Measurements from ENCODE around the gene SULT2A1.
"Not testable (repeated sequence)": the region's sequence is repeated elsewhere in the genome, so short reads cannot be mapped to it uniquely, and the experiment has no call there.

Gene SULT2A1

DNA sequence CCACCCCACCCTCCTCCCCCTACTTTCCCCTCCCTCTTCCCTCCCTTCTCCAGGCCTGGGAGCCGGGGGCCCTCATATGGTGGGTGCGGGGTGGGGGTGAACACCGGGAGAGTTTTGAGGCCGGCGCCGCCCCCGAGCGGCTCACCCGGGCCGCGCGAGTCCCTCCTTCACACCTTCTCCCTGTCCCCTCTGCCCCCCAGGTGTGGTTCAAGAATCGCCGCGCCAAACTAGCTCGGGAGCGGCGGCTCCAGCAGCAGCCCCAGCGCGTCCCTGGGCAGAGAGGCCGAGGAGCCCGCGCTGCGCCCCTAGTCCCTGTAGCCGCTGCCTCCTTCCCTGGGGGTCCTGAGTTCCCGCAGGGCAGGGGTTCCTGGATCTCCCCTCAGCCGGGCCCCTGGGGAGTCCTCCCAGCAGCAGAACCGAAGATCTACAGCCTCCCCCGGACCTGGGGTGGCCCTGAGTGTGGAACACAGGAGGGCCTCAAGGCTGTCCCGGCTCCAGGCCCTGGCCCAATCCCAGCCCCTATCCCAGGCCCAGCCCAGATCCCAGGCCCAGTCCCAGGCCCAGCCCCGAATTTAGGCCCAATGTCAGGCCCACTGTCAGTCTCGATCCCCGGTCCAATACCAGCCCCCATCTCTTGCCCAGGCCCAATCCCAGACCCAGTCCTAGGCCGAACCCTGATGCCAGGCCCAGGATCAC lies 25.4 kb downstream of the SULT2A1 start:
- DNase-seq (ENCODE audit: low read depth): no peak

DNA sequence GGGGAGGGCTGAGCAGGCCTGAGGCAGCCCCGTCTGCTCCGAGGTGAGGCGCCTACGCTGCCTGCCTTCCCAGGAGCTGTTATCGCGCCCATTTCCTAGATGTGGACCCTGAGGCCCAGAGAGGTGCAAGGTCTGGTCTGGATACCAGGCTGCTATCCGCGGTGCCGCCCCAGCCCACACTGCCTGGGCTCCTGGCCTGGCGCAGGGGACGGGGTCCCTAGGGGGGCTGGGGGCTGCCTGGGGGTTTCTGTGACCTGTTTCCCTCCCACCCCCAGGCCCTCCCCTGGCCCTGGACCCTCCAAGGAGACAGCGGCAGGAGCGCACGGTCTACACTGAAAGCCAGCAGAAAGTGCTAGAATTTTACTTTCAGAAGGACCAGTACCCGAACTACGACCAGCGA lies 26.3 kb downstream of the SULT2A1 start:
- DNase-seq (ENCODE audit: low read depth): not testable (repeated sequence)

DNA sequence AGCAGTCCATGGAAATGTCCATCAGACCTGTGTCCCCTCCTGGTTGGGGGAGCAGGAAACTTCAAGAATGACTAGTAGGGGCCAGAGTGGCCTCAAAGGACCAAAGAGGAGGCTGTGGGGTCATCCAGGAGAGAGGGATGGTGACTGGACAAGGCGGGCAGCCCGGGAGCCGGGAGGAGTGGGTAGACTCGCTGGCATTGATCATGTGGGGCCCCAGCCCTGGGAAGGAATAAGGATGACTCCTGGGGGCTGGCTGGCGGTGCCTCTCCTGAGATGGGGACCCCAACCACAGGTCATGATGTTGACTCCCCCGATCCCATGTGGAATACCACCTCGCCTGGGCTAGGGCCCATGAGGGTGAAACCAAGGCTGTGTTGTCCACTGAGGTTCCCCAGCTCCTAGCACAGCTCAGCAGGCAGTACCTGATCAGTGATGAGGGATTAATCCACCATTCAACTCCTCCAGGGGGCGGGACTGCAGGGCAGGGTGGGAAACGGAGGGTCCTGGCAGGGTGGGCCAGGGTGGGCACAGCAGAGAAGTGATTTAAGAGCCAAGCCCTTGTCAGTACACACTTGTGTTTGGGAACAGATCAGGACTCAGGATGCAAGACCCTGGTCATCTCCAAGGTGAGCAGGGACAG lies 27.3 kb downstream of the SULT2A1 start, which contains the start of gene TPRX2:
Gene TPRX2, plus strand, starts transcription at position 590 of the 640 bp plus-strand sequence. Its CDS starts 12 bp downstream, at position 602.
- DNase-seq (ENCODE audit: low read depth): not testable (repeated sequence)

DNA sequence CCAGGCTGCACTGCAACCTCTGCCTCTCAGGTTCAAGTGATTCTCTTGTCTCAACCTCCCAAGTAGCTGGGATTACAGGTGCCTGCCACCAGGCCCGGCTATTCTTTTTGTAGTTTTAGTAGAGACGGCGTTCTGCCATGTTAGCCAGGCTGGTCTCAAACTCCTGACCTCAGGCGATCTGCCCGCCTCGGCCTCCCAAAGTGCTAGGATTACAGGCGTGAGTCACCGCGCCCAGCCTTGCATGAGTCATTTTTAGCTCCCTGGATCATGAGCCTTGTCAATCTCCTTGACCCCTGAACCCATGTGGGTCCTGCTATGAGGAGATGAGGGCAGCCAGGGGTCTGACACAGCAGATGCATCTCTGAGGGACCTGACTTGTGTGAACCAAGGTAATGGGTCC lies 27.9 kb downstream of the SULT2A1 start:
- DNase-seq (ENCODE audit: low read depth): not testable (repeated sequence)

DNA sequence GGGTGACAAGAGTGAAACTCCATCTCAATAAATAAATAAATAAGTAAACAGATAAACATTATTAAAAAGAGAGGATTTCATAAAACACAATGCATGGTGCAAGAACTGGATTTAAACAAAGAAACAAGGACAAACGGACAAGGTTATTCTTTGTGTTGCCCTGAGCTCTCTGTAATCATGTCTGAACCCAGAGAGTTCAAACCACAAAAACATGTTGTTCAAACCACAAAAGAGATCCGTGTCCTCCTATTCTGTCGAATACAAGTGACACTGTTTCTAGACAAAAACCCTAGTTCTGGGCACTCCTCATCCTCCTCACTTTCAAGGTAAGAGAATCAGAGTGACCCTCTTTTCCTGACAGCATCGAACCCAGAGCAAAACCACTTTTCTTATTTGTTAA lies 31.7 kb downstream of the SULT2A1 start:
- DNase-seq (ENCODE audit: low read depth): no peak

DNA sequence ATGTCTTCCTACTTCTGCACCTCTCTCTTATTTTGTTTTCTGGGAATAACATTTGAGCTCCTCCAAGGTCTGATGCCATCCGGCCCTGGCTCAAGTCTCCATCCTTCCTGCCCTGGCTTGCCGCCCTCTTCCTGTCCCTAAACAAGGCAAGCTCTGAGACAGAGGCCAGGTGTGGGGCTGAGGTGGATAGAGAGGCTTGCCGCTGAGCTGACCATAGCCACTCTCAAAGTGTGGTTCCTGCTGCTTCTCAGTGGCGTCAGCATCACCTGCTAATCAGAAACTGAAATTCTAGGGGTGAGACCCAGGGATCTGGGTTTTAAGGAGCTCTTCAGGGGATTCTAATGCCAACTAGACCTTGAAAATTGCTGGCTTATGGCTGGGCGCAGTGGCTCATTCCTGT lies 33.1 kb downstream of the SULT2A1 start:
- no peak for DNase-seq (ENCODE audit: low read depth)

DNA sequence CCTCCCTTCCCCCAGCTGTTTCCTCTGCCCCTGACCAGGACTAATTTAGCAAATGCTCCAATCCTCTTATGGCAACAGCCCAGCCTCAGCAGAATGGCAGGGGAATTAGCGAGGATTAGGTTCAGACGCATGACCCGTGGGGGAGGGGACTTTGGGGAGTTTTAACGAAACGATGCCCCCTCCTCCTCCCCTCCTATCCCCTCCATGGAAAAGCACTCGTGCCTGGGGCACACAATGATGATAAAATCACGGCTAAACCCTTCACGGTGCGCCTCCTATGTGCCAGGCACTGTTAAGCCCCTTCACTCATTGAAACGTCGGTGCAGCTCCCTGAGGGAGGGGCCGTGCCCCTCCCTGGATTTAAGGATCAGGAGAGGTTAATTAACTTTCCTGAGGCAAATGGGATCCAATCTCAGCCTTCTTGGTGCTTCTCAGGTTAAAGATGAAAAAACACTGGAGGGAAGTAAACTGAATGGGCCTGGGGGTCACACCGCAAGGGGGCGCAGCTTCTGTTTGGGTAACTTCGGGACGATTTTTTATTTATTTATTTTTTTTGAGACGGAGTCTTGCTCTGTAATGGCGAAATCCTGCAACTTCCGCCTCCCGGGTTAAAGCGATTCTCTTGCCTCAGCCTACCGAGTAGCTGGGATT lies 37.2 kb downstream of the SULT2A1 start:
- no peak for DNase-seq (ENCODE audit: low read depth)

DNA sequence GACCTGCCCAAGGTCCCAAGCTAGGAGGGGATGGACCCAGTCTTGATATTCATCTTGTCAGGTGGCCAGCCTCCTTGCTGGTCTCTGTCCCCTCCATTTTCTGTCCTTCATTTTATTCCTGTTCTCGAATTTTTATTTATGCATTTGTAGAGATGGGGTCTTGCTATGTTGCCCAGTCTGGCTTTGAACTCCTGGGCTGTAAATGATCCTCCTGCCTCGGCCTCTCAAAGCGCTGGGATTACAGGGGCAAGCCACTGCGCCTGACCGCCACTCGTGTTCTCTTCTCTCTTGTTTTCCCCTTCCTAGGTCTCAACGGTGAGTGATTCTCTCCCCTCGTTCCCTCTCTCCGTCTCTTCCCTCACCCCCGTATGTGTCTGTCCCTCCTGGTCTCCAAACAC lies 37.7 kb downstream of the SULT2A1 start:
- DNase-seq (ENCODE audit: low read depth): no peak

DNA sequence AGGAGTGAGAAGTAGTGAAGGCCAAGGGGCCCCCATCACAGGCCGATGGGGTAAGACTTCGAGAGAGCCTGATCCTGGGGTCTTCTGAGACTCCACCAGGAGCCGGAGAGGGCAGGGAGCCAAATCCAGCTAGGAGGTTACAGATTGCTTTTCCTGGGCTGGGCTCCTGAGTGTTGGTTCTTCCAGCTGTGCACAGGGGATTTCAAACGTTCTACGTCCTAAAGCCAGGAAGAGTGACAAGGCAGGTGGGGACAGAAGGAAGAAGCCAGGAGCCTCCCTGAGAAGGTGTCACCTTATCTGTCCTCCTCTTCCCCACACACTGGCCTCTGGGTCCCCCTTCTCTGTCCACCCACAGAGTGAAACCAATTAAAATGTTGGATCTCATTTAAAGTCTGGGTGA lies 43.2 kb downstream of the SULT2A1 start:
- DNase-seq (ENCODE audit: low read depth): no peak

DNA sequence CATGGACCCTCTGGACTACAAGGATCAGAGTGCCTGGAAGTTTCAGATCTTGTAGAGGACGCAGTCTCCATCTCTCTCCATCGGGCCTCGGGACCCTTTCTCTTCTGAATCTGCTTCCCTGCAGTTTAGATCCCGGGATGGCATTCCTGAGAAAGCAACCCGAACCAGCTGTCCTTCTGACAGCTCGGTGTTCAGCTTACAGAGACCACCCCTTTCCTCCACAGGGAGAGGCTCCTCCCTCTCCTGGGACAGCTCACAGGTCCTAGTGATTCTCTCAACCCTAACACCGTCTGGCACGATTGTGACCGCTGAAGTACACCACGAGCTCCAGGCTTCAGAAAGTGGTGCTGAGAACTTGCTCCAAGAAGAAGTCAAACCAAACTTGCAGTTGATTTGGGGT lies 46.2 kb downstream of the SULT2A1 start:
- no peak for DNase-seq (ENCODE audit: low read depth)

DNA sequence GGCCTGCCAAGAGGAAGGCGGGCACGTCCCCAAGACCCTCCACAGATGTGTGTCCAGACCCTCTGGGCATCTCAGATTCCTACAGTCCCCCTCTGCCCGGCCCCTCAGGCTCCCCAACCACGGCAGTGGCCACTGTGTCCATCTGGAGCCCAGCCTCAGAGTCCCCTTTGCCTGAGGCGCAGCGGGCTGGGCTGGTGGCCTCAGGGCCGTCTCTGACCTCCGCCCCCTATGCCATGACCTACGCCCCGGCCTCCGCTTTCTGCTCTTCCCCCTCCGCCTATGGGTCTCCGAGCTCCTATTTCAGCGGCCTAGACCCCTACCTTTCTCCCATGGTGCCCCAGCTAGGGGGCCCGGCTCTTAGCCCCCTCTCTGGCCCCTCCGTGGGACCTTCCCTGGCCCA lies 46.7 kb downstream of the SULT2A1 start:
- DNase-seq (ENCODE audit: low read depth): no peak

DNA sequence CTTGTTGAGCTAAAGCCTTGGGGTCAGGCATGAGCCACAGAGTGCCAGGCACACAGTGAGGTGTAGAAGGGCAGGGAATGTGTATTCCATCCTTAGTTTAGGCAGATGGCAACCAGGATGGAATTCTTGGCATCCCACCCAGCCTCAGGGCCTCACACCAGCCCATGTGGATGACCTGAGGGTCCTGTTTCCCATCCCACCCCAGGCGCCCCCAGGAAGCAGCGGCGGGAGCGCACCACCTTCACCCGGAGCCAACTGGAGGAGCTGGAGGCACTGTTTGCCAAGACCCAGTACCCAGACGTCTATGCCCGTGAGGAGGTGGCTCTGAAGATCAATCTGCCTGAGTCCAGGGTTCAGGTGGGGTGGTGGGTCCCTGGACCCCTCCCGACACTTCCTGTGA lies 50.1 kb downstream of the SULT2A1 start:
- no peak for DNase-seq (ENCODE audit: low read depth)

DNA sequence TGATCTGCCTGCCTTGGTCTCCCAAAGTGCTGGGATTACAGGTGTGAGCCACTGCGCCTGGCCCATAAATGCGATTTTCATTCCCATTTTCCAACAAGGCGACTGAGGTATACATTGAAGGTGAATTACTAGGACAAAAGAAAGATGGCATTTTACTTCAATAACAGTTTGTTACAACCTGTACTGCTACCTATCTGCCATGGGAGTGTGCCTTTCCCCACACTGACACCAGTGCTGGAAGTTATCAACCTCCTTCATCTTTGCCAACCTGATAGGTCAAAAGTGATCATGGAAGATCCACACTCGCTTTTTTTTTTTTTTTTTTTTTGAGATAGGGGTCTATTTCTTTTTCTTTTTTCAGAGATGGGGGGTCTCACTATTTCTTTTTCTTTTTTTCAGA lies 53.4 kb downstream of the SULT2A1 start:
- no peak for DNase-seq (ENCODE audit: low read depth)

DNA sequence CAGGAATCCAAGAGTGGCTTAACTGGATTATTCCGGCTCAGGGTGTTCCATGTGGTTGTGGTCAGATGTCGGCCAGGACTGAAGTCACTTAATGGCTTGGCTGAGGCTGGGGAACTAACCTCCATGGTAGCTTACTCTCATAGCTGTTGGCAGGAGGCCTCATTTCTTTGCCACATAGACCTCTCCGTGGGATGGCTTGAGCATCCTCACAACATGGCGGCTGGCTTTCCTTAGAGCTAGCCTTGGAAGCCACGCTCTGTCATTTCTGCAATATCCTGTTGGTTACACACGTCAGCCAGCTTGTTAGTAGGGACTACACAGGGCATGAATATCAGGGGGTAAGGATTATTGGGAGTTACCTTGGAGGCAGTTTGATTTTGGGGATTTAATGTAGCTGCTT lies 59.3 kb downstream of the SULT2A1 start:
- no peak for DNase-seq (ENCODE audit: low read depth)

DNA sequence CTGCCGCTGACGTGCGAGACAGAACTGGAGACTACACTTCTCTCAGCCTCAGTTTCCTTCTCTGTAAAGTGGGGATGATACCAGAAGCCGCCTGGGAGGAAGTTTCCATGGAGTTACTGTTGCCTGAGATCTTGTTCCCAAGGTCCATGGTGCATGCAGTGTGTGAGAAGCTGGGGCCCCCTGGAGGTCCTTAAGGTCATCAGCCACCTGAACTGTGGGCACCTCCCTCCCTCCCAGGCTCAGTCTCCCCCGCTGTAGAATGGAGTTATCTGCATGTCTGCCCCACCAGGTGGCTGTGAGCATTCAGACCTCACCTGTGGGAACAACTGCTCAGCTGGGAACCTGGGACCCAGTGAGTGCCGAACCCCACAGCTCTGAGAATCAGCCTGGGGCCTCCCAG lies 61.7 kb downstream of the SULT2A1 start:
- DNase-seq (ENCODE audit: low read depth): no peak

DNA sequence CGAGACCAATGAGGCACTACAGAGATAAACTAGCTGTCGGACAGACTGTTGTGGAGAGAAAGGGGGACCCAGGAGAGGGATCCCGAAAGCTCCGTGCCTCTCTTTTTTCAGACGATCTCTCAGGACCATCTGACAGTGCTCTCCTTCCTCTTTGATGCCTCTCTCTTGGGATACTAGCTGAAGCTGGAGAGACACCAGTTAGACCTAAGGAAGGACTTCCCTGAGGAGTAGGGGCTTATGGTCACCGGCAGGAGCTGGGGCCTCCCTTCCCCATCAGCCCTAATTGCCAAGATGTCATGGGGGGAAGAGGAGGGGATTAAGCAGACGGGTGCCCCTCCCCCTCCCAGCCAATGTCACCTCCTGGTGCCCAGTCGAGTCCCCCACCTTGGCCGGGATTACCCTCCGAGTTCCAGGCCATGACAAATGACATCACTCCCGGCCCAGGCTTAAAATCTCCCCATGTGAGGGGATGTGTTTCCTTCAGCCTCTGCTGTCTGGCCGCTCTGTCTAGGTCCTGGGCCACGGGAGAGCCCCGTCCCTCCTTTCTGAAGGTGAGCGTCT lies 64.6 kb downstream of the SULT2A1 start, which contains the start of gene CRX:
Gene CRX, plus strand, starts transcription at position 478 of the 561 bp plus-strand sequence. CDS start 12,507 bp downstream, outside the sequence.
- DNase-seq (ENCODE audit: low read depth): no peak

Data from stimulated activated CD8-positive, alpha-beta memory T cell treated with anti-CD3 and anti-CD28 coated beads, Interleukin-15, amount 100 ng/mL, for 24 hours (primary cell).